NCI-H748 (cell line): Measurements from ENCODE around the gene CERS1.
A peak's percentile ranks its signal among the peaks of the same experiment; 100 is the strongest.

Source experiments
- DNase-seq: peaks from one replicate; lab custom pipeline; 2025; ENCODE audit not compliant: unreplicated experiment; lab: John Stamatoyannopoulos, UW

The CERS1 gene, protein sequence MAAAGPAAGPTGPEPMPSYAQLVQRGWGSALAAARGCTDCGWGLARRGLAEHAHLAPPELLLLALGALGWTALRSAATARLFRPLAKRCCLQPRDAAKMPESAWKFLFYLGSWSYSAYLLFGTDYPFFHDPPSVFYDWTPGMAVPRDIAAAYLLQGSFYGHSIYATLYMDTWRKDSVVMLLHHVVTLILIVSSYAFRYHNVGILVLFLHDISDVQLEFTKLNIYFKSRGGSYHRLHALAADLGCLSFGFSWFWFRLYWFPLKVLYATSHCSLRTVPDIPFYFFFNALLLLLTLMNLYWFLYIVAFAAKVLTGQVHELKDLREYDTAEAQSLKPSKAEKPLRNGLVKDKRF

DNA sequence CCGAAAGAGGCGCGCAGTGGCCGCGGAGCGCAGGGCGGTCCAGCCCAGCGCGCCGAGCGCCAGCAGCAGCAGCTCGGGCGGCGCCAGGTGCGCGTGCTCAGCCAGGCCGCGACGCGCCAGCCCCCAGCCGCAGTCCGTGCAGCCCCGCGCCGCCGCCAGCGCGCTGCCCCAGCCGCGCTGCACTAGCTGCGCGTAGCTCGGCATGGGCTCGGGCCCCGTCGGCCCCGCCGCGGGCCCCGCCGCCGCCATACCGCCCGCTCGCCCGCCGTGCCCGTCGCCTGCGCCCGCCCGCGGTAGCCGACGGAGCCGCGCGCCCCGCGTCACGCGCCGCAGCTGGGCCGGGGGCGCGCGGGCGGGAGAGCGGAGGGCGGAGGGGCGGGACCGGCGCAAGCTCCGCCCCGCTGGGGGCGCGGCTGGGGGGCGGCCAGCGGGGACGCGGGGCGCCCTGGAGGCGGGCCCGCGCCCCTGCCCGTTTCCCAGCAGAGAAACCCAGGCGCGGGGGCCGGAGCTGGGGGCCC lies at the start of gene CERS1:
CERS1 (minus strand) TSS at position 335 of the 518 bp plus-strand sequence; CDS start at position 249, 86 bp downstream.
- DNase-seq, result peak; percentile 67

DNA sequence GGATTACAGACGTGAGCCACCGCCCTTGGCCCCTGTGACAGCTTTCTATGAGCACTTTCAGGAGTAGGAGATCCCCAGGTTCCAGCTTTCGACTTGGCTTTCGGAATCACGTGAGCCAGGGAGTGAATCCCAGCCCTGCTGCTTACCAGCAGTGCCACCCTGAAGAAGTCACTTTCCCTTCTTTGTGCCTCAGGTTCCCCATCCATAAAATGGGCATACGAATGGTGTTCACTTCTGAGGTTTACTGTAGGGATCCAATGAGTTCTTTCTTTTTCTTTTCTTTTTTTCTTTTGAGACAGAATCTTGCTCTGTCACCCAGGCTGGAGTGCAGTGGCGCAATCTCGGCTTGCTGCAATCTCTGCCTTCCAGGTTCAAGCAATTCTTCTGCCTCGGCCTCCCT lies 49.3 kb upstream of the CERS1 start:
- DNase-seq, result no peak

DNA sequence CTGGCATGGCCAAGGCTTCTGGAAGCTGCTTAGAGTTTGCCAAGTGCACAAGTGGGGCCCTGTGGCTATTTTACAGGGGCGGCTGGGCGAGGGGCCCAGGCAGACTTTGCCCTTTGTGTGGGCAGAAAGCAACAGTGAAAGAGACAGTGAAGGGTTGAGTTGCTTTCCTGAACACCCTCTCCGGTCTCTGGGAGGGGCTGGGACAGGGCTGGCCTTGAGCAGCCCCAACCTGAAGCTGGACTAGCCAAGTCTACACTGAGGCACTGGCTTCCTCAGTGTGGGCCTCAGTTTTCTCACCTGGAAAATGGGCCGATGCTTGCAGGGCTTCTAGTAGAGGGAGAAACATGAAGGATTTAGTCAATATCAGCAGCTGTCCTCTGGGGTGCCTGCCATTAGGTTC lies 47.5 kb upstream of the CERS1 start:
- DNase-seq, result no peak

DNA sequence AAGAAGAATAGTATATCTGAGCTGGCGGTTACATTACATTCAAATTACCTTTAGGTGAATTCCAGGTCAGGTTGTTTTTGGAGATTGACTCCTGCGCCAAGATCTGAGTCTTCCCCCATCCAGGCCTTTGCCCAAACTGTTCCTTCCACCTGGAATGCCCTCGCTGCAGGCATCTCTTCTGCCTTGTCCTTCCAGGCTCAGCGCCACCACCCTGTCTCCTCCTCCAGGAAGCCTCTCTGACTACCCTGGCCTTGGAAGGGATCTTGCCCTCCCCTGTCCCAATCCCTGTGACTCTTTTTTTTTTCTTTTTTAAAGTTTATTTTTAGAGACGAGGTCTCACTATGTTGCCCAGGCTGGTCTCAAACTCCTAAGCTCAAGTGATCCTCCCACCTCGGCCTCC lies 46.7 kb upstream of the CERS1 start:
- DNase-seq, result no peak

DNA sequence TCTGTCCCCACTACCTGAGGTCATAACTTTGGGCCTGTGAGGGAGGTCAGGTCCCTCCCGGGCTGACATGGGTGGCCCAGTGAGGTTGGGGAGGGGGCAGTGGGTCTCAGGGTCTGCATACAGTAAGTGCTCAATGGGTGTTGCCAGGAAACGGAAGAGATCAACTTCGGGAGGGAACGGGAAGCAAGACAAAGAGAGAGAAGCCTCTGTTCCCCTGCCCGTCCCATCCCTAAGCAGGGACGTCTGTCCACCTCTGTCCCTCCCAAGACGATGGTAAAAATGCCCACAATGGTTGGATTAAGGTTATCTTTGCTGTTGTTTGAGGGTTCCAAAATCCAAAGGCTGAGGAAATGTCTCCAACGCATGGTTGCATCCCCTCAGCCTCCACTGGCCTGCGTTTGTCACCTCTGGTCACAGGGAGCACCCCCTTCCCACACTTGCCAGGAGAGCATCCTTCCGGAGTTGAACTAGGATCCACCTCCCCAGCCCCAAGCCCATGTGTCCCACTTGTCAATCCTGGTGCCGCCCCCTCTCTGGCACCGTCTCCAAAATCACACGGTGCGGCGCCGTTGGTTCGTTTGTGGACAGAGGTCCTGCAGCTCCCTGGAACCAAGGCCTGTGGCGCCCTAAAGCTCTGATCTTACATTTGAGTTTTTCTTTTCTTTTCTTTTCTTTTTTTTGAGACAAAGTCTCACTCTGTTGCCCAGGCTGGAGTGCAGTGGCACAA lies 45.8 kb upstream of the CERS1 start:
- DNase-seq, result no peak

DNA sequence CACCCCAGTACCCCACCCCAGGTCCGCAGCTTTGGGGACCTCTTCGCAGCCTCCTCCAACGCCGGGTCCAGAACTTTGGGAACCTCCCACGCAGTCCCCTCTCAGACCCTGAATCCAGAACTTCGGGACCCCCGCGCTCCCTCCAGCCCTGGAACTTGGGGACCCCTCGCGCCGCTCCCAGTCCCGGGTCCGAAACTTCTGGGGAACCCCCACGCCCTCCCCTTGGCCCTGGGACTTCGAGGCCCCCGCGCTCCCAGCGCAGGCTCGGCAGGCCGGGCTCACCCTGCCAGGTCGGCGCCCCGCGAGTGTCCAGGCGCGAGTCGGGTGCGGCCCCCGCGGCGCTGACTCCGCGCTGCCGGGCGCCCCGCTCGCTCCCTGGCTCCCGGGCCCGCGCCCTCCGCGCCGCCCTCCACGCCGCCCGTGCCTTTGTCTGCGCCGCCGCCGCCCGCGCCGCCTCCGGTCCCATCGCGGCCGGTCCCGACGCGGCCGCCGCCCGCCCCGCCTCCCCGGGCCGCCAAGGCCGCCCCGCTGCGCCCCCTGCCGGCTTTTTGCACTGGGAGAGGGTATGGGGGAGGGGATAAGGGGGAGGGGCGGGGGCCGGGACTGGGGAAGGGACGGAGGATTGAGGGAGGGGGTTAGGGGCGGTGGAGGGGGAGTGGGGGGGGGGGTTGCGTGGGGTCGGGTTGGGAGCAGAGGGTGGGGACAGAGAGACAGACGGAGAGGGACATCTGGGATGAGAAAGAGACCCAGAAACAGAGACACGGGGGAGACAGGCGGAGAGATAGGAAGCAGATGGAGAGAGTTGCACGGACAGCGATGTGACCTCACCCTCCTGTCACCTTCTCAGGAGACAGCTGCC lies 45.0 kb upstream of the CERS1 start, which contains the start of gene HOMER3:
HOMER3 (minus strand) TSS at position 449 of the 859 bp plus-strand sequence. CDS start 2,235 bp downstream, outside the sequence.
- DNase-seq, result peak; percentile 51

DNA sequence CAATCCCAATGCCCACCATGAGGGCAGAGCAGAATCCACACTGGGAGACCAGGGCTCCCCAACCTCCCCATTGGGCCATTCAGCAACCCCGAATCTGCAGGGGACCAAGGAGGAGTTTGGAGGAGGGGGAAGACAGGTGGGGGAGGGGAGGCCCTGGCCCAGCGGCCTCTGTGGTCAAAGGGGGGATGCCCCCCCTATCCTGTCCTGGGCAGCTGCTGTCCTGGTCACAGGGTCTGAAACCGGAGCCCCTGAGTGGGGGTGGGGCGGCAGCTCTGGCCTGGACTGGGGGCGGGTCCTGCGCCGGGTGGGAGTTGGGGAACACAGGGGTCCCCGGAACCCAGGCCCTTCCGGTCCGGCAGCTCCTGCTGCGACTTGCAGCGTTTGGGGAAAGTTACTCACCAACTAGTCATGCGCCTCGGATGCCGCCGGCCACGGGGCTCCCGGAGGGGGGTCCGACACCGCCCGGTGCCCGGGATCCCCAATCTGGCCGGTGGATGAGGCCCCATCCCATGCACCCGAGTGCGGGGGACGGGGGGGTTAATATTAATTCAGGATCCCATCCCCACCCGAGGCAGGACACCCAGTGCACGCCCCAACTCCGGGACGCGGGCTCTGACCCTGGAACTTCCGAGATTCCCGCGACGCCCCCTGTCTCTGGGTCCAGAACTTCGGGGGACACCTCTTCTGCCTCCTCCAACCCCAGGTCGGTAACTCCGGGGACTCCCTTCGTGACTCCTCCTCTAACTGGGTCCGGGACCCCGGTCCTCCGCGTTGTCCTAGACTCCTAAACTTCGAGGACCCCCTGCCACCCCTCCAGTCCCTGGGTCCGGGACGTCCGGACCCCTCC lies 44.2 kb upstream of the CERS1 start:
- no peak for DNase-seq

DNA sequence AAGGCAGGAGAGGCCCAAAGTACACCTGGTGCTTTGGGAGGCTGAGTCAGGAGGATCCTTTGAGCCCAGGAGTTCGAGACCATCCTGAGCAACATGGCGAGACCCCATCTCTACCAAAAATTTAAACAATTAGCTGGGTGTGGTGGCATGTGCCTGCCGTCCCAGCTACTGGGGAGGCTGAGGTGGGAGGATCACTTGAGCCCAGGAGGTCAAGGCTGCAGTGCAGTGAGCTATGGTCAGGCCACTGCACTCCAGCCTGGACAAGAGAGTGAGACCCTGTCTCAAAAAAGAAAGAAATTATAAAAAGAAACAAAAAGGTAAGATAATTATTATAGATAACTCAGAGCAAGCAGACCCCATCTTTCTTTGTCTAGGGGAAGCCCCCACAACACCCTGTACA lies 43.2 kb upstream of the CERS1 start:
- DNase-seq, result no peak

DNA sequence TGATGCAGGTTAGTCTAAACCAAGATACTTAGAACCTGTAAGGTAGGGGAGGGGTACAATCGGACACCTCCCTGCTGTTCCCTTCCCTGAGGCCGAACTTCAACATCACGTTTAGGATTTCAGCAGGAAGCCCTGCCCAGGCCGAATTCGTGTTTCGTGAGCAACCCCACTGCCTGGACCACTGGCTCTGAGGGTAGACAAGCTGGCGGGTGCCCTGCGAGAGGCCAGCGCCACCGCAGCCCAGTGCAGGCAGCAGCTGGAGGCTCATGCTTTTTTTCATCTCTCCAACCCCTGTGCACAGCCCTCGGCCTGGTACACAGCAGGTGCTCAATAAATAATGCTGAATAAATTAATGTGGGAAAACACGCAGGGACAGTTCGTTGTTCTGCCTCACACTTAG lies 37.3 kb upstream of the CERS1 start:
- DNase-seq, result no peak

DNA sequence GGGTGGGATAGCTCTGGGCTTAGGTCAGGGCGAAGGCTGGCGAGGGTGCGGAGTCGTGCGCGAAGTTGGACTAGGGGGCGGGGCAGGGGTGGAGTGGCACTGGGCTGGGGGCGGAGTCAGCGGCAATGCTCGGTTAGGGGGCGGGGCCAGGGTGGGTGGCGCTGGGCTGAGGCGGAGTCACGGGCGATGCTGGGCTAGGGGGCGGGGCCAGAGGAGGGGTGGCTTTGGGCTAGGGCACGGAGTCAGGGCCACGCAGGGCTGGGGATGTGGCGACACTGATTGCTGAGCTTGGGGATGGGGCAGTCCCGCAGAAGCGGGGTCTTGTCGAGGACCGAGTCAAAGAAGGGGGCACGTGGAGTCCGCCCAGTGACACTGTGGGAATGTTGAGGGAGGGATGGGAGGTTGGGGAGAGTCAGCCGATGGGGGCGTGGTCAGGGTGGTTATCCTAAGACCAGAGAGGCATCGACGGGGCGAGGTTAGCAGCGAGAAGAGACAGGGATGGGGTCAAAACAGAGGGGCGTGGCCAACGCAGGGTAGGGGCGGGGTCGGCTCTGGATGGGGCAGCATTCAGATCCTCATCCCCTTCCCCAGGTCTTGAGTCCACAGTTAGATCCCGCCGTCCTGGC lies 36.4 kb upstream of the CERS1 start:
- peak; percentile 72 for DNase-seq

DNA sequence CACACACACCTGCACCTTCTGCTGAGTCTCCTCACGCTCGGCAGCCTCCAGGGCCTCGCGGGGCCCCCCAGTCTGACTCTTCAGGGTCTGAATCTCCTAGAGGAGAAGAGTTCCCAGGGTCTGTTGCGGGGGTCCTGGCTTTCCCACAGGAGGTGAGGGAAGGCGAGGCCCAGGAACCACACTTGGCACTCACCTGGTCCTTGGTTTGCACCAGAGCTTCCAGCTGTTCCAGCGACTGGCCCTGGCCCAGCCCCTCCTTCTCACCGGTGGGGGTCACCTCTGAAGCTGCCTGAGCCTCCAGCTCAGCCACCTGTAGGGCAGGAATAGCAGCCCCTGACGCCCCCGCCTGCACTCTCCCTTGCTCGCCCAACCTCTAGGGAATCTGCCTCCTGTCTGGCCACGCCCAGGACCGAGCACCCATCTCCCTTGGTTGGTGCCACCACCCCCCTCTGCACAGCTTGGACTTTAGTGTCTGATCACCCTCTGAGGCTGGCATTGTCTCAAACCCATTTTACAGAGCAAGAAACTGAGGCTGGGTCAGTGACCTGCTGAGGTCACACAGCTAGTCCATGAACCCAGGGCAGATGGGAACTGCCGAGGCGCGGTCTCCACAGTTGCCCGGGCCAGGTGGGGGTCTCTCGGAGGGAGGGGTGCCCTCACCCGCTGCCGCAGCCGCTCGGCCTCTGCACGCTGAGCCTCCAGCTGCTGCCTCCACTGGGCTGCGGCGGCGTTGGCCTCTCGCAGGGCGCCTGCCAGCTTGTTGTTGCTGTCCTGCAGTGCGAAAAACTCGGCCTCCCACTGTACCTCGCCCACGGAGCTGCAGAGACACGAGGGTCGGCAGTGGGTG lies 35.6 kb upstream of the CERS1 start:
- no peak for DNase-seq

DNA sequence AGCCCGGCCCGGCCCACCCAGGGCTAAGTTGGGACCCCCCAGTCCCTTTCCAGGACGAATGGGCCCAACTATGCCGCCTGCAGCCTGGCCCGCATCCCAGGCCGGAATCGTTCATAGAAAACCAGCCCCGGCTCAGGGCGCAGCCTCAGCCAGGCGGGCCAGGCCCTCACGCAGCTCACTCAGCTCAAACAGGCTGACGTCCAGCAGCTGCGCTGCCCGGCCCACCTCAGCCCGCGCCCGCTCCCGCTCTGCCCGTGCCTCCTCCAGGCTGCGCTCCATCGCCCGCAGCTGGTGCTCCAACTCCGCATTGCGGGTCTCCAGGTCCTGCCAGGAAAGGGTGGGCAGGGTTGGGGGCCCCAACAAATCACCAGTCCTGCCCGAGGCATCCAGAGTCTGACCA lies 33.4 kb upstream of the CERS1 start:
- no peak for DNase-seq

DNA sequence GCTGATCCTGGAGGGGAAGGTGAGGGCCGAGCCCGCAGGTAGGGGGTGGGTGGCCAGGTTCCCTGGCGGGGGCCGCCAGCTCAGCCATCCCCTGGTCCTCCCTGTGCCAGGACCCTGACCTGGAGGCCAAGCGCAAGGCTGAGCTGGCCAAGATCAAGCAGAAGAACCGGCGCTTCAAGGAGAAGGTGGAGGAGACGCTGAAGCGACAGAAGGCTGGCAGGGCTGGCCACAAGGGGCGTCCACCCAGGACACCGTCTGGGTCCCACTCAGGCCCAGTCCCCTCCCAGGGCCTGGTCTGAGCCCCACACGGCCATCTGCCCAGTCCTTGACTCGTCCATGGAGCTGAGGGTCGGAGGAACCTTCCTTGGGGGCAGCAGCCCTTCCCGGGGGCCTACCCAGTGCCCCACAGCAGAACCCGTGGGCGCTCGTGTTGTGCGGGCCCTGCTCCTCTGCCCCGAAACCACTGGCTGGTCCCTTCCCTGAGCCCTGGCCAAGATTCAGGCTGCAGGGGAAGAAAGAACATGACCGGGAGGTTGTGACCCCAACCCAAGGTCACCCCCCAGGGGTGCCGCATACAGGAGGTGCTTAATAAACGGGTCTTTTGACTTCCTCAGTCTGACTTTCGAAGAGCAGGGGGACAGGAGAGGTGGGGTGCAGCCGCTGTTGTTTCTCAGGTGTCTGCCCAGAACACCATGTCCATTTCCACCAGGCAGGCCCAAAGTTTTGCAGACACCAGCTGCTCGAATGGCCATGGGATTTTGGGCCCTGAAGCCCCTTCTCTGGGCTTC lies 32.3 kb upstream of the CERS1 start:
- no peak for DNase-seq

DNA sequence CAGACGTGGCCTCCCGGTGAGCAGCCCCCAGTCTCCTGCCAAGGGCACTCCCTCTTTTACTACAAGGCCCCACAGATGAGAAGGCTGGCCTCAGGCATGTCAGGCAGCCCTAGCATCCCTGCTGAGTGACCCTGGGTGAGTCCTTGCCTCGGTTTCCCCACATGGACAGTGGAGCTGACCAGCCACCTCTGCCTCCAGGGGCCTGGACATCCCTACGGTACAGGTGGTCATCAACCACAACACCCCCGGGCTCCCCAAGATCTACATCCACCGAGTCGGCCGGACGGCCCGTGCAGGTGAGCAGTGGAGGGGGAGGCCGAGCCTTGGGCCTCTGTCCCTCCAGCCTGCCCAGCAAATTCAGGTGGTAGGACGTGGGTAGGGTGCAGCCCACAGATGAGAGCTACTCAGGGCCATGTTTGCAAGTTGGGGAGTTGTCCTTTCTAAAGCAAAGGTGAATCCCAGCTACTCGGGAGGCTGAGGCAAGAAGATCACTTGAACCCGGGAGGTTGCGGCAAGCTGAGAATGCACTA lies 28.8 kb upstream of the CERS1 start:
- no peak for DNase-seq

DNA sequence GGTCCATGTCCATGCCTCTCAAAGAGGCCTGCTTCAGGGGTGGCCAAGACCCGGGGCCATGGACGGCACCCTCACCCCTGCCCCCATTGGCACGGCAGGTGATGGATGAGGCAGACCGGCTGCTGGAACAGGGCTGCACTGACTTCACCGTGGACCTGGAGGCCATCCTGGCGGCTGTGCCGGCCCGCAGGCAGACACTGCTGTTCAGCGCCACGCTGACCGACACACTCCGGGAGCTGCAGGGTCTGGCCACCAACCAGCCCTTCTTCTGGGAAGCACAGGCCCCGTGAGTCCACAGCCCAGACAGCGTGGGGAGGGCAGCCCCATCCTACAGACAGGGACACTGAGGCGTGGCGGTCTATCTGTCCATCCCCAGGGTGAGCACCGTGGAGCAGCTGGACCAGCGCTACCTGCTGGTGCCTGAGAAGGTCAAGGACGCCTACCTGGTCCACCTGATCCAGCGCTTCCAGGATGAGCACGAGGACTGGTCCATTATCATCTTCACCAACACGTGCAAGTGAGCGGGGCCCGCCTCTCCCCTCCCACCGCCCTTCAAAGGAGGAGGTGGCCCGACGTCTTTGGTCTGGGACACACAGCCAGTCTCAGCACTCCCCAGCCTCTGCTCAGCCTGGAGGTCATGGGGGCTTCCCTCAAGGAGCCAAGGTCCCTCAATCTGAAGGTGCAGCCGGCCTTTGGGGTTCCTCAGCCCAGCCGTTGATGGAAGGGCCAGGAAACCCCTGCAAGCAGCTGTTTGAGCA lies 26.4 kb upstream of the CERS1 start:
- no peak for DNase-seq

DNA sequence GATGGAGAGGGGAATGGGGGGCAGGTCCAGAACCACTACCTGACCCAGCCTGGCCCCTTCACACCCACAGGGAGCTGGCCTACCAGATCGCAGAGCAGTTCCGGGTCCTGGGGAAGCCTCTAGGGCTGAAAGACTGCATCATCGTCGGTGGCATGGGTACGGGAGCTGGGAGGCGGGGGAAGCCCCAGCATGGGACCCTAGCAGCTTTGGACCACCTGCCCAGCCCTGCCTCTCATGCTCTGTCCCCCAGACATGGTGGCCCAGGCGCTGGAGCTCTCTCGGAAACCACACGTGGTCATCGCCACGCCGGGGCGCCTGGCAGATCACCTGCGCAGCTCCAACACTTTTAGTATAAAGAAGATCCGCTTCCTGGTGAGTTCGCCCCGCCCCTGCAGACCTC lies 25.6 kb upstream of the CERS1 start:
- DNase-seq, result no peak

DNA sequence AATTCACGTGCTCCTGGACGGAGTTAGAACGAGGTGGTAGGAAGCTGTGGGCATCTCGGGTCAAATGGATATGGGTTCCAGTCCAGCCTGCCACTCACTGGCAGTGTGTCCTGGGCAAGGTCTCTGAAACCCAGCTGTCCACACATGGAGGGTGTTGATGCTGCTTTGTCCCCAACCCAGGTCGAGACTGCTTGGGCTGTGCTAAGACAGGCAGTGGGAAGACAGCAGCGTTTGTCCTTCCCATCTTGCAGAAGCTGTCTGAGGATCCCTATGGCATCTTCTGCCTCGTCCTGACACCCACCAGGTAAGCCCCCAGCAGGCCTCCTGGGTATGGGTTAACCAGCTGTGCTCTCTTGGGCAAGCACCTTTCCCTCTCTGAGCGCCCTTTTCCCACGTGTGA lies 24.4 kb upstream of the CERS1 start:
- DNase-seq, result no peak
